OCI-LY7 (cell line): Measurements from ENCODE around the gene NFX1.

Source experiments
- EZH2phosphoT487 ChIP-seq: fragments of 200-600 bp; sonication (generic); IDR thresholded peaks from 2 replicates; pipeline ENCODE4 v1.6.1; 2018; ENCODE audit warnings: low read depth, borderline replicate concordance, mild to moderate bottlenecking, mixed run types, antibody characterized with exemption, low read length, moderate library complexity, mixed read lengths
- TF ChIP-seq, protein P1 (sequence below): fragments of 200-600 bp; sonication (generic); conservative IDR thresholded peaks from 2 replicates; pipeline ENCODE4 v1.5.1; 2014; ENCODE audit warnings: mild to moderate bottlenecking, antibody characterized with exemption, low read length, moderate library complexity, mixed read lengths

GRCh38 chr9:33254211-33254610 lies 36.1 kb upstream of the NFX1 start:
- TF ChIP-seq, protein P1, sequence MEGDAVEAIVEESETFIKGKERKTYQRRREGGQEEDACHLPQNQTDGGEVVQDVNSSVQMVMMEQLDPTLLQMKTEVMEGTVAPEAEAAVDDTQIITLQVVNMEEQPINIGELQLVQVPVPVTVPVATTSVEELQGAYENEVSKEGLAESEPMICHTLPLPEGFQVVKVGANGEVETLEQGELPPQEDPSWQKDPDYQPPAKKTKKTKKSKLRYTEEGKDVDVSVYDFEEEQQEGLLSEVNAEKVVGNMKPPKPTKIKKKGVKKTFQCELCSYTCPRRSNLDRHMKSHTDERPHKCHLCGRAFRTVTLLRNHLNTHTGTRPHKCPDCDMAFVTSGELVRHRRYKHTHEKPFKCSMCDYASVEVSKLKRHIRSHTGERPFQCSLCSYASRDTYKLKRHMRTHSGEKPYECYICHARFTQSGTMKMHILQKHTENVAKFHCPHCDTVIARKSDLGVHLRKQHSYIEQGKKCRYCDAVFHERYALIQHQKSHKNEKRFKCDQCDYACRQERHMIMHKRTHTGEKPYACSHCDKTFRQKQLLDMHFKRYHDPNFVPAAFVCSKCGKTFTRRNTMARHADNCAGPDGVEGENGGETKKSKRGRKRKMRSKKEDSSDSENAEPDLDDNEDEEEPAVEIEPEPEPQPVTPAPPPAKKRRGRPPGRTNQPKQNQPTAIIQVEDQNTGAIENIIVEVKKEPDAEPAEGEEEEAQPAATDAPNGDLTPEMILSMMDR: no peak
- TF ChIP-seq EZH2phosphoT487: no peak
